WTC11 (cell line): ENCODE measurements around the gene NRG3. TPM values are rescaled to one million over a fixed set of nuclear protein-coding genes. Genes with fewer than 3 reads are reported as not detected.

Experiments
- ATAC-seq: fragments of 200-7000 bp; cut with Tn5 transposase; 2 replicates; pipeline ENCODE4 v1.10.0; 2021; ENCODE audit warnings: mild to moderate bottlenecking, moderate library complexity
- CTCF ChIA-PET: fragments of 300-600 bp; sonication (Branson Sonifier 250); formaldehyde crosslinking; loops from one replicate; lab custom pipeline; 2021; ENCODE audit warnings: antibody characterized with exemption; lab: Charles Lee
- POLR2A ChIA-PET: fragments of 350-600 bp; sonication (Branson Sonifier 250); formaldehyde crosslinking; loops from one replicate; lab custom pipeline; 2021; ENCODE audit warnings: antibody characterized with exemption; lab: Charles Lee
- DNase-seq: peaks from one replicate; pipeline ENCODE4 v3.0.0; 2021; ENCODE audit warnings: low spot score
- H3K27ac Mint-ChIP-seq: 2 replicates; pipeline ENCODE4 v1.8.0; 2021; ENCODE audit warnings: mixed read lengths
- H3K27me3 Mint-ChIP-seq: 2 replicates; pipeline ENCODE4 v1.8.0; 2021; ENCODE audit warnings: low read depth, mild to moderate bottlenecking, moderate library complexity, mixed read lengths
- H3K36me3 Mint-ChIP-seq: 2 replicates; pipeline ENCODE4 v1.8.0; 2021; ENCODE audit warnings: mixed read lengths
- H3K4me1 Mint-ChIP-seq: 2 replicates; pipeline ENCODE4 v1.8.0; 2022; ENCODE audit warnings: mixed read lengths
- H3K4me3 Mint-ChIP-seq: 2 replicates; pipeline ENCODE4 v1.8.0; 2021; ENCODE audit warnings: mild to moderate bottlenecking, moderate library complexity, mixed read lengths
- H3K9me3 Mint-ChIP-seq: 2 replicates; pipeline ENCODE4 v1.8.0; 2021; ENCODE audit warnings: mixed read lengths
- ATF2 ChIP-seq: sonication (generic); formaldehyde crosslinking; IDR thresholded peaks from 2 replicates; pipeline ENCODE4 v1.8.1; 2022; ENCODE audit warnings: low read depth, missing genetic modification reagents, borderline replicate concordance
- CTCF ChIP-seq: fragments of 200-600 bp; IDR thresholded peaks from 2 replicates; pipeline ENCODE4 v1.8.0; 2022; ENCODE audit warnings: antibody characterized with exemption
- E2F1 ChIP-seq: sonication (generic); formaldehyde crosslinking; IDR thresholded peaks from 2 replicates; pipeline ENCODE4 v1.8.0; 2022; ENCODE audit warnings: mild to moderate bottlenecking, missing genetic modification reagents
- E2F5 ChIP-seq: sonication (generic); formaldehyde crosslinking; IDR thresholded peaks from 2 replicates; pipeline ENCODE4 v1.8.1; 2022; ENCODE audit warnings: mild to moderate bottlenecking, moderate library complexity, missing genetic modification reagents
- ERG ChIP-seq: fragments of 250-450 bp; sonication (Bioruptor Pico); IDR thresholded peaks from 2 replicates; pipeline ENCODE4 v1.8.0; 2021; ENCODE audit warnings: mild to moderate bottlenecking
- ESRRA ChIP-seq: sonication (generic); formaldehyde crosslinking; IDR thresholded peaks from 2 replicates; pipeline ENCODE4 v1.8.1; 2022; ENCODE audit warnings: mild to moderate bottlenecking, missing genetic modification reagents, borderline replicate concordance
- ETV6 ChIP-seq: sonication (generic); formaldehyde crosslinking; IDR thresholded peaks from 2 replicates; pipeline ENCODE4 v1.8.1; 2022; ENCODE audit warnings: mild to moderate bottlenecking, missing genetic modification reagents
- FOXK1 ChIP-seq: sonication (generic); formaldehyde crosslinking; IDR thresholded peaks from 2 replicates; pipeline ENCODE4 v1.8.0; 2022; ENCODE audit warnings: mild to moderate bottlenecking, moderate library complexity, missing genetic modification reagents
- JAZF1 ChIP-seq: fragments of 250-450 bp; sonication (Bioruptor Pico); IDR thresholded peaks from 2 replicates; pipeline ENCODE4 v1.9.0; 2021; ENCODE audit warnings: moderate library complexity, mild to moderate bottlenecking, inconsistent platforms
- MLX ChIP-seq: sonication (generic); formaldehyde crosslinking; IDR thresholded peaks from 2 replicates; pipeline ENCODE4 v1.8.1; 2023; ENCODE audit warnings: mild to moderate bottlenecking, missing genetic modification reagents, moderate library complexity
- MXD4 ChIP-seq: fragments of 250-450 bp; sonication (Bioruptor Pico); IDR thresholded peaks from 2 replicates; pipeline ENCODE4 v1.8.0; 2021; ENCODE audit warnings: mild to moderate bottlenecking, moderate library complexity, borderline replicate concordance
- NFATC4 ChIP-seq: fragments of 250-450 bp; sonication (Bioruptor Pico); IDR thresholded peaks from 2 replicates; pipeline ENCODE4 v1.9.0; 2021; ENCODE audit warnings: mild to moderate bottlenecking
- PRDM15 ChIP-seq: sonication (generic); formaldehyde crosslinking; IDR thresholded peaks from 2 replicates; pipeline ENCODE4 v1.8.0; 2022; ENCODE audit warnings: missing genetic modification reagents
- SP1 ChIP-seq: sonication (generic); formaldehyde crosslinking; conservative IDR thresholded peaks from 2 replicates; pipeline ENCODE4 v1.8.1; 2022; ENCODE audit warnings: missing genetic modification reagents
- TP53 ChIP-seq: sonication (generic); formaldehyde crosslinking; IDR thresholded peaks from 2 replicates; pipeline ENCODE4 v1.8.1; 2023; ENCODE audit warnings: mild to moderate bottlenecking, missing genetic modification reagents
- ZMAT4 ChIP-seq: fragments of 250-450 bp; sonication (Bioruptor Pico); IDR thresholded peaks from 2 replicates; pipeline ENCODE4 v1.9.0; 2021; ENCODE audit warnings: mild to moderate bottlenecking
- ZNF232 ChIP-seq: sonication (generic); formaldehyde crosslinking; IDR thresholded peaks from 2 replicates; pipeline ENCODE4 v1.8.0; 2022; ENCODE audit warnings: mild to moderate bottlenecking, missing genetic modification reagents
- ZNF281 ChIP-seq: sonication (generic); formaldehyde crosslinking; IDR thresholded peaks from 2 replicates; pipeline ENCODE4 v1.8.0; 2023; ENCODE audit warnings: mild to moderate bottlenecking, missing genetic modification reagents
- ZNF423 ChIP-seq: fragments of 250-450 bp; sonication (Bioruptor Pico); IDR thresholded peaks from 2 replicates; pipeline ENCODE4 v2.1.2; 2022; ENCODE audit warnings: mild to moderate bottlenecking, moderate library complexity
- total RNA-seq: library from RNA; stranded (reverse); gene quantifications from 3 replicates; pipeline ENCODE4 v1.2.3, GENCODE V29; 2021

NRG3 gene
- total RNA-seq, 1 experiment from 2014 or later = 7.0 TPM

GRCh38 chr10:82438277-82438676, 563.3 kb downstream of the NRG3 start:
- Mint-ChIP-seq H3K27me3 (no peaks in the 10 kb centered on the region), H3K27ac (no peak overlapping the region), H3K9me3 (peaks cover 6% of the 10 kb centered on the region), H3K4me3 (no peak overlapping the region), H3K4me1 (peaks cover 3% of the 10 kb centered on the region), H3K36me3 (no peaks in the 10 kb centered on the region)
- DNase-seq (no peak), ATAC-seq (0 out of 2 replicates have a peak, but pooled peaks have one; percentile 43)
- CTCF ChIA-PET = no interaction called here
- POLR2A ChIA-PET = no interaction called here
- no peak for TF ChIP-seq TP53
- peak; percentile 81 for TF ChIP-seq ZNF423 (CRISPR knock-in tag)

GRCh38 chr10:82440775-82441174, 565.8 kb downstream of the NRG3 start:
- DNase-seq (no peak), ATAC-seq (no peak)
- POLR2A ChIA-PET = no interaction called here
- CTCF ChIA-PET = no interaction called here
- no peak overlapping the region for H3K4me3 Mint-ChIP-seq
- no peak overlapping the region for H3K27ac Mint-ChIP-seq
- no peaks in the 10 kb centered on the region for H3K36me3 Mint-ChIP-seq
- H3K27me3 Mint-ChIP-seq = no peaks in the 10 kb centered on the region
- H3K9me3 Mint-ChIP-seq = no peaks in the 10 kb centered on the region
- TF ChIP-seq NFATC4 (CRISPR knock-in tag) (no peak), E2F5 (CRISPR knock-in tag) (no peak), E2F1 (CRISPR knock-in tag) (no peak), ZNF281 (CRISPR knock-in tag) (no peak), MLX (no peak), JAZF1 (CRISPR knock-in tag) (no peak), FOXK1 (CRISPR knock-in tag) (no peak), ZNF232 (CRISPR knock-in tag) (no peak), ATF2 (CRISPR knock-in tag) (no peak), ETV6 (CRISPR knock-in tag) (no peak), CTCF (no peak), ERG (CRISPR knock-in tag) (no peak), ZMAT4 (CRISPR knock-in tag) (no peak), ESRRA (CRISPR knock-in tag) (no peak), PRDM15 (CRISPR knock-in tag) (no peak), SP1 (CRISPR knock-in tag) (no peak), MXD4 (CRISPR knock-in tag) (no peak)
- peaks cover 3% of the 10 kb centered on the region for H3K4me1 Mint-ChIP-seq
